Liver (tissue), 9 donors: Measurements from ENCODE around the gene SMAP1. TPM values are rescaled to one million over a fixed set of nuclear protein-coding genes. Genes with fewer than 3 reads are reported as not detected.

Experiments used
- DNase-seq: peaks from one replicate; pipeline ENCODE4 v3.0.0-alpha.2; 2017; ENCODE audit warnings: low spot score
- H3K27ac ChIP-seq, 2 donors: one replicate each; pipeline ENCODE4 v1.7.0; 2013; ENCODE audit warnings: inconsistent platforms in 2 of 2, low read length in 2 of 2, control low read depth in 1 of 2, low read depth in 1 of 2, mild to moderate bottlenecking in 1 of 2
- H3K27me3 ChIP-seq, 4 donors: one replicate each; pipeline versions ENCODE4 v1.6.1 to v1.7.0; 2013; ENCODE audit warnings: low read length in 3 of 4, inconsistent platforms in 1 of 4, mild to moderate bottlenecking in 1 of 4, moderate library complexity in 1 of 4; ENCODE audit not compliant: control insufficient read depth in 4 of 4, insufficient read depth in 4 of 4
- H3K36me3 ChIP-seq, 4 donors: one replicate each; pipeline versions ENCODE4 v1.6.1 to v1.7.0; 2013; ENCODE audit warnings: low read length in 3 of 4, mild to moderate bottlenecking in 3 of 4, low read depth in 1 of 4, moderate library complexity in 1 of 4; ENCODE audit not compliant: control insufficient read depth in 4 of 4, insufficient read depth in 3 of 4
- H3K4me1 ChIP-seq, 4 donors: one replicate each; pipeline versions ENCODE4 v1.6.1 to v1.7.0; 2013; ENCODE audit warnings: low read length in 3 of 4, mild to moderate bottlenecking in 3 of 4, moderate library complexity in 1 of 4; ENCODE audit not compliant: control insufficient read depth in 4 of 4, insufficient read depth in 4 of 4
- H3K4me3 ChIP-seq, 3 donors: one replicate each; pipeline versions ENCODE4 v1.6.1 to v1.7.0; 2013; ENCODE audit warnings: low read length in 3 of 3, control low read depth in 1 of 3, low read depth in 1 of 3, mild to moderate bottlenecking in 1 of 3
- H3K9ac ChIP-seq, 2 donors: one replicate each; pipeline ENCODE4 v1.7.0; 2013; ENCODE audit warnings: low read length in 2 of 2, mild to moderate bottlenecking in 2 of 2, moderate library complexity in 2 of 2, control low read depth in 1 of 2, low read depth in 1 of 2
- H3K9me3 ChIP-seq, 4 donors: one replicate each; pipeline versions ENCODE4 v1.6.1 to v1.7.0; 2013; ENCODE audit warnings: low read length in 3 of 4; ENCODE audit not compliant: control insufficient read depth in 4 of 4
- EGR1 ChIP-seq, 2 donors: IDR thresholded peaks; 2 replicates each; pipeline ENCODE4 v1.6.1; 2016 to 2018; ENCODE audit warnings: antibody characterized with exemption in 2 of 2, low read depth in 2 of 2
- FOXA1 ChIP-seq: IDR thresholded peaks from 2 replicates; pipeline ENCODE4 v1.6.1; 2016; ENCODE audit warnings: antibody characterized with exemption
- FOXA2 ChIP-seq: IDR thresholded peaks from 2 replicates; pipeline ENCODE4 v1.6.1; 2016; ENCODE audit warnings: antibody characterized with exemption
- GABPA ChIP-seq, 2 donors: IDR thresholded peaks in 1 of 2; conservative IDR thresholded peaks in 1 of 2; 2 replicates each; pipeline ENCODE4 v1.6.1; 2016; ENCODE audit warnings: antibody characterized with exemption in 2 of 2, mild to moderate bottlenecking in 1 of 2, moderate library complexity in 1 of 2
- HNF4A ChIP-seq, 2 donors: conservative IDR thresholded peaks; 2 replicates each; pipeline ENCODE4 v1.6.1; 2016; ENCODE audit warnings: antibody characterized with exemption in 2 of 2, mild to moderate bottlenecking in 2 of 2
- HNF4G ChIP-seq: IDR thresholded peaks from 2 replicates; pipeline ENCODE4 v1.6.1; 2016; ENCODE audit warnings: antibody characterized with exemption
- JUND ChIP-seq, 2 donors: IDR thresholded peaks; 2 replicates each; pipeline ENCODE4 v1.6.1; 2016; ENCODE audit warnings: antibody characterized with exemption in 2 of 2
- MAX ChIP-seq: IDR thresholded peaks from 2 replicates; pipeline ENCODE4 v1.6.1; 2016; ENCODE audit warnings: antibody characterized with exemption
- NR2F2 ChIP-seq: IDR thresholded peaks from 2 replicates; pipeline ENCODE4 v1.6.1; 2016; ENCODE audit warnings: antibody characterized with exemption
- RAD21 ChIP-seq, 2 donors: IDR thresholded peaks; 2 replicates each; pipeline ENCODE4 v1.6.1; 2016; ENCODE audit warnings: antibody characterized with exemption in 2 of 2, mild to moderate bottlenecking in 2 of 2
- REST ChIP-seq: IDR thresholded peaks from 2 replicates; pipeline ENCODE4 v1.6.1; 2016; ENCODE audit warnings: antibody characterized with exemption, mild to moderate bottlenecking
- RXRA ChIP-seq, 2 donors: IDR thresholded peaks; 2 replicates each; pipeline ENCODE4 v1.6.1; 2017 to 2018; ENCODE audit warnings: antibody characterized with exemption in 2 of 2, mild to moderate bottlenecking in 1 of 2
- SP1 ChIP-seq: IDR thresholded peaks from 2 replicates; pipeline ENCODE4 v1.6.1; 2018; ENCODE audit warnings: antibody characterized with exemption, mild to moderate bottlenecking
- TAF1 ChIP-seq: conservative IDR thresholded peaks from 2 replicates; pipeline ENCODE4 v1.6.1; 2016; ENCODE audit warnings: antibody characterized with exemption, mild to moderate bottlenecking
- YY1 ChIP-seq: IDR thresholded peaks from 2 replicates; pipeline ENCODE4 v1.6.1; 2016; ENCODE audit warnings: antibody characterized with exemption, mild to moderate bottlenecking
- ZBTB33 ChIP-seq: IDR thresholded peaks from 2 replicates; pipeline ENCODE4 v1.6.1; 2016; ENCODE audit warnings: antibody characterized with exemption
- WGBS: extraction: QIAGEN DNeasy Blood & Tissue Kit; methylation state at CpG from one replicate; pipeline ENCODE4 v1.1.7; 2013; 5-methylcytosine and 5-hydroxymethylcytosine counted together
- polyA plus RNA-seq, 2 donors: library from polyadenylated mRNA; stranded (reverse) in 1 of 2; unstranded in 1 of 2; fragments of 200-250 nt in 1 of 2; fragments of >200 nt in 1 of 2; fragmentation: Nextera tagmentation in 1 of 2; extraction: Ambion mirVana in 1 of 2; gene quantifications; one replicate each; pipeline versions ENCODE4 v1.2.1 to v1.2.3, GENCODE V29; 2013 to 2015
- total RNA-seq, 2 donors: library from RNA; depleted of rRNA; stranded (reverse); fragments of >200 nt; gene quantifications; one replicate each; pipeline ENCODE4 v1.2.3, GENCODE V29; 2014
- TF ChIP-seq, protein P1 (sequence below): IDR thresholded peaks from 2 replicates; pipeline ENCODE4 v1.6.1; 2016; ENCODE audit warnings: antibody characterized with exemption
- TF ChIP-seq, protein P2 (sequence below): fragments of 150-350 bp; IDR thresholded peaks from 2 replicates; pipeline ENCODE4 v1.5.1; 2017; ENCODE audit warnings: improper control_type of control experiment, low read depth, low read length; ENCODE audit not compliant: missing input control
- donor health status: healthy.
- donor health status: healthy.
- donor health status: healthy.
- donor health status: healthy.
- donor health status: healthy.

SMAP1 gene
- total and polyA plus RNA-seq, 4 donors = 9.3 to 13.3 (median 12.7) TPM

DNA sequence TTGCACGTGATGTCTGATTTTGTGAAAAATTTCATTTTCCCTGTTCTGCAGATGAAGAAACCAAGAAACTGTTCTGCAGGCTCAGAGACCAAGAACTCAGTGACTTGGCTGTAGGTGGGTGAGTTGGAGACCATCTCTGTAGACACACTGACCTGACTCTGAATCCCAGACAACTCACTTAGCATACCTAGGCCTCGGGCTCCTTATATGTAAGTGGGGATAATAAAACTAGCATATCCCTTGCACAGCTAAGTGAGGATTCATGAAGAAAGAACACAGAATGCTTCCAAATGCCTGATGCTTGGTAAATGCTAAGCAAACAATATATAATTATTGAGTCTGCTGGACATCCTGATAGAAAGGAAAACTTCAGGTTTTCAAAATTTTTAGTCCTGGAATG is 218.4 kb downstream of the SMAP1 start (continued):
- no peak for TF ChIP-seq HNF4G

GRCh38 chr6:70886661-70887060 is 219.0 kb downstream of the SMAP1 start:
- Histone ChIP-seq H3K27ac (no peak overlapping the region), H3K9ac (no peak overlapping the region), H3K4me1 (no peaks in the 10 kb centered on the region), H3K4me3 (no peak overlapping the region), H3K9me3 (no peaks in the 10 kb centered on the region), H3K36me3 (no peaks in the 10 kb centered on the region), H3K27me3 (no peaks in the 10 kb centered on the region)
- 71% methylated on average over 2 of the region's 2 CpGs for WGBS
- DNase-seq = no peak
- no peak for TF ChIP-seq ZBTB33
- TF ChIP-seq RXRA (IDR thresholded peaks at IDR 0.05) = no peak
- no peak for TF ChIP-seq MAX
- TF ChIP-seq, protein P1, sequence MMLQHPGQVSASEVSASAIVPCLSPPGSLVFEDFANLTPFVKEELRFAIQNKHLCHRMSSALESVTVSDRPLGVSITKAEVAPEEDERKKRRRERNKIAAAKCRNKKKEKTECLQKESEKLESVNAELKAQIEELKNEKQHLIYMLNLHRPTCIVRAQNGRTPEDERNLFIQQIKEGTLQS = no peak

- H3K4me3 ChIP-seq = no peak overlapping the region
- H3K36me3 ChIP-seq = no peaks in the 10 kb centered on the region
- DNase-seq = no peak
- TF ChIP-seq SP1 (no peak), GABPA (IDR thresholded peaks at IDR 0.05 in 1 of 2, conservative IDR thresholded peaks at IDR 0.05 in 1 of 2) (no peak), TAF1 (no peak), FOXA1 (no peak), EGR1 (IDR thresholded peaks at IDR 0.05; ENCODE audit: low read depth in 2 of 2) (no peak), REST (no peak), RXRA (IDR thresholded peaks at IDR 0.05) (no peak), MAX (no peak), ZBTB33 (no peak), HNF4A (conservative IDR thresholded peaks at IDR 0.05) (no peak), HNF4G (no peak), FOXA2 (no peak), NR2F2 (no peak), JUND (IDR thresholded peaks at IDR 0.05) (no peak), YY1 (no peak), RAD21 (IDR thresholded peaks at IDR 0.05) (no peak)
- TF ChIP-seq, protein P1 = no peak
- TF ChIP-seq, protein P2, sequence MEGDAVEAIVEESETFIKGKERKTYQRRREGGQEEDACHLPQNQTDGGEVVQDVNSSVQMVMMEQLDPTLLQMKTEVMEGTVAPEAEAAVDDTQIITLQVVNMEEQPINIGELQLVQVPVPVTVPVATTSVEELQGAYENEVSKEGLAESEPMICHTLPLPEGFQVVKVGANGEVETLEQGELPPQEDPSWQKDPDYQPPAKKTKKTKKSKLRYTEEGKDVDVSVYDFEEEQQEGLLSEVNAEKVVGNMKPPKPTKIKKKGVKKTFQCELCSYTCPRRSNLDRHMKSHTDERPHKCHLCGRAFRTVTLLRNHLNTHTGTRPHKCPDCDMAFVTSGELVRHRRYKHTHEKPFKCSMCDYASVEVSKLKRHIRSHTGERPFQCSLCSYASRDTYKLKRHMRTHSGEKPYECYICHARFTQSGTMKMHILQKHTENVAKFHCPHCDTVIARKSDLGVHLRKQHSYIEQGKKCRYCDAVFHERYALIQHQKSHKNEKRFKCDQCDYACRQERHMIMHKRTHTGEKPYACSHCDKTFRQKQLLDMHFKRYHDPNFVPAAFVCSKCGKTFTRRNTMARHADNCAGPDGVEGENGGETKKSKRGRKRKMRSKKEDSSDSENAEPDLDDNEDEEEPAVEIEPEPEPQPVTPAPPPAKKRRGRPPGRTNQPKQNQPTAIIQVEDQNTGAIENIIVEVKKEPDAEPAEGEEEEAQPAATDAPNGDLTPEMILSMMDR = no peak
- peaks cover 0 to 3% (median 0%) of the 10 kb centered on the region in 4 donors for H3K27me3 ChIP-seq
- H3K4me1 ChIP-seq = no peaks in the 10 kb centered on the region
- no peak overlapping the region for H3K27ac ChIP-seq
- no peaks in the 10 kb centered on the region for H3K9me3 ChIP-seq
- WGBS = 91% methylated on average over 7 of the region's 7 CpGs
- no peak overlapping the region for H3K9ac ChIP-seq
Measured at GRCh38 chr6:70889270-70889669, 221.6 kb downstream of the SMAP1 start.
